Hepatocyte (in vitro differentiated cells): ENCODE results near the gene MPC2.

Experiments
- CTCF ChIP-seq: fragments of 200-600 bp; sonication (generic); IDR thresholded peaks from 2 replicates; pipeline ENCODE4 v1.5.1; 2016; ENCODE audit warnings: antibody characterized with exemption, mild to moderate bottlenecking; ENCODE audit not compliant: poor library complexity
- EZH2 ChIP-seq: fragments of 200-600 bp; sonication (generic); IDR thresholded peaks from 2 replicates; pipeline ENCODE4 v1.6.1; 2016; ENCODE audit warnings: antibody characterized with exemption, mild to moderate bottlenecking, borderline replicate concordance
- EZH2phosphoT487 ChIP-seq: fragments of 200-600 bp; sonication (generic); IDR thresholded peaks from one replicate; pipeline ENCODE4 v1.6.1; 2018; ENCODE audit warnings: antibody characterized with exemption, mild to moderate bottlenecking, low read depth, moderate library complexity; ENCODE audit not compliant: unreplicated experiment, severe bottlenecking

GRCh38 chr1:167904652-167905130 lies 32.2 kb downstream of the MPC2 start:
- TF ChIP-seq EZH2phosphoT487 (no peak), CTCF (no peak), EZH2 (no peak)
